Stimulated activated CD4-positive, alpha-beta T cell treated with anti-CD3 and anti-CD28 coated beads, Interleukin-2, amount 100 ng/mL, for 48 hours (primary cell): Measurements from ENCODE around the gene PACSIN2.

ENCODE experiments used
- DNase-seq, 2 donors: peaks; one replicate each; pipeline ENCODE4 v3.0.0-alpha.2; 2020

Gene PACSIN2

GRCh38 chr22:42855721-42856120 lies 159.2 kb downstream of the PACSIN2 start:
- no peak for DNase-seq

DNA sequence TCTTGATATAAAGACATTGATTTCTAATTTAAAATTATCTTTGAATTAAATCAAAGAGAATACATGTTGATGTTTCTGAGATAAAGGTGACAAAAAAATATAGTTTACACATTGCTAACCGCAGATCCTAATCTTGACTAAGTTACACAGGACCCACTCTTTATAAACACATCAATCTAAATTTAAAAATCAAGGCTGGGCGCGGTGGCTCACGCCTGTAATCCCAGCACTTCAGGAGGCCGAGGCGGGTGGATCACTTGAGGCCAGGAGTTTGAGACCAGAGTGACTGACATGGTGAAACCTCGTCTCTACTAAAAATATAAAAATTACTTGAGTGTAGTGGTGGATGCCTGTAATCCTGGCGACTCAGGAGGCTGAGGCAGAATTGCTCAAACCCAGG lies 159.7 kb downstream of the PACSIN2 start:
- no peak for DNase-seq

DNA sequence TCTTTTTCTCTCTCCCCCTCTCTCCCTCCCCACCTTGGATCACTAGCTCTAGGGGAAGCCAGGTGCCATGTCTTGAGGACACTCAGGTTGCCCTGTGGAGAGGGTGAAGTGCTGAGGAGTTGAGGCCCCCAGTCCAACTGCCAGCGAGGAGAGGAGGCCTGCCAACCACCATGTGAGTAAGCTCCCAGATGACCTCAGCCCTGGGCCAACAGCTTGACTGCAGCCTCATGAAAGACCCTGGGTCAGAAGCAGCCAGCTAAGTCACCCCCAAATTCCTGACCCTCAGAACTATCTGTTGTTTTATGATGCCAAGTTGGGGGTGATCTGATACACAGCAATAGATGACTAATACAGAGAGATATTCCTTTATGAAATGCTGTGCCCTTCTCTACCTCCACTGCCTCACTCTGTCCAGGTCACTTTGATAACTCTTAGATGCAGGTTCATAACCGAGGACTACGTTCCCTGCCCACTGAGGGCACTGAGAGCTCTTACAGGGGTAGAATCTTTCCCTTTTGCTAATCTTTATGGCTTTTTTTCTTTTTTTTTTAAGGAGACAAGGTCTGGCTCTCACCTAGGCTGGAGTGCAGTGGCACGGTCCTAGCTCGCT lies 165.9 kb downstream of the PACSIN2 start:
- DNase-seq: no peak

DNA sequence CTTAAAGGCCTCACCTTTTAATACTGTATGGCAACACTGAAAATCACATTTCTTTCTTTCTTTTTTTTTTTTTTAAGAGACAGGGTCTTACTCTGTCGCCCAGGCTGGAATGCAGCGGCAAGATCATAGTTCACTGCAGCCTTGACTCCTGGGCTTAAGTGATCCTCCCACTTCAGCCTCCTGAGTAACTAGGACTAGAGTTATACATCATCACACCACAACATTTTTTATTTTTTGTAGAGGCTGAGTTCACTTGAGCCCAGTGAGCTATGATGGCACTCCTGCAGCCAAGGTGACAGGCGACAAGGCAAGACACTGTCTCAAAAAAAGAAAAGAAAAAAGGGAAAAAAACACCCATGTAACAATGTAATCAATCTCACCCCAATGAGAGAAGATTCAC lies 167.8 kb downstream of the PACSIN2 start:
- DNase-seq: no peak

GRCh38 chr22:42844756-42845155 lies 170.2 kb downstream of the PACSIN2 start:
- no peak for DNase-seq

GRCh38 chr22:42842658-42843370 lies 172.1 kb downstream of the PACSIN2 start:
- no peak for DNase-seq

- no peak for DNase-seq
Measured at GRCh38 chr22:42841444-42841843, 173.5 kb downstream of the PACSIN2 start.

- no peak for DNase-seq
Measured at GRCh38 chr22:42837556-42837955, 177.4 kb downstream of the PACSIN2 start.

- no peak for DNase-seq
Measured at GRCh38 chr22:42836026-42836425, 178.9 kb downstream of the PACSIN2 start.

GRCh38 chr22:42834177-42834949 lies 180.6 kb downstream of the PACSIN2 start:
- no peak for DNase-seq

DNA sequence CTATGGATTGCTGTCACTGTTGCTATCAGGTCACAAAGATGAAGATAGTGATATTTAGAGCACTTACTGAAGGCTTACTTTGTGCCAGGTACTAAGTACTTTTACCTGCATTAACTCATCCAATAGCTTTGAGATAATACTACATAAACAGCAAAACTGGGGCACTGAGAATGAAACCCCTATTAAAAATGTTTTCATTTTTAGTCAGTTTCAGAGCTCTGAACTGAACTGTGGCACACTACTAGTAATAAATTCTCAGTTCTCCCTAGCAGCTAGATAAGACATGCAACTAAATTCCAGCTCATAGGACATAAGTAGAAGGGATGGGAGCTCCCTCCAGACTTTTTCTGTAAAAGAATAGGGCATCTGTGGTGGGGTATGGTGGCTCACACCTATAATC lies 181.8 kb downstream of the PACSIN2 start:
- DNase-seq: no peak

- DNase-seq: no peak
Measured at GRCh38 chr22:42831712-42832111, 183.2 kb downstream of the PACSIN2 start.

GRCh38 chr22:42830161-42830560 lies 184.8 kb downstream of the PACSIN2 start:
- DNase-seq: no peak

GRCh38 chr22:42829302-42829701 lies 185.6 kb downstream of the PACSIN2 start:
- no peak for DNase-seq

DNA sequence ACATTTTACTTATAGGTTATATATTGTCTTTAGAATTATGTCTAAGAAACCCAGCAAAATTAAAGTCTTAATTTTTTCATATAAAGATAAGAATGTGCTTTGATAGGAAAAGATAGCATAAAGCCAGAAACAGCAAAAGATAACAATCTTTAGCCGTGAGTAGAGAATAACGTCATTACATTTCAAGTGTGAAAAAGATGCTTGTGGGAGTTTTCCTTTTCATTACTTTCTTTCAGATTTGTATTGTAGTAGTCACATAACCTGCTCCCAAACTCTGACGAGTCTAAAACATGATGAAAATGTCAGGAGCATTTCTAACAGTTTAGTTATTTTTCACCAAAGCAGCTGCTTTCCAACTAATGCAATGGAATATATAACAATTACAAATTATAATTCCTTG lies 189.2 kb downstream of the PACSIN2 start:
- no peak for DNase-seq

DNA sequence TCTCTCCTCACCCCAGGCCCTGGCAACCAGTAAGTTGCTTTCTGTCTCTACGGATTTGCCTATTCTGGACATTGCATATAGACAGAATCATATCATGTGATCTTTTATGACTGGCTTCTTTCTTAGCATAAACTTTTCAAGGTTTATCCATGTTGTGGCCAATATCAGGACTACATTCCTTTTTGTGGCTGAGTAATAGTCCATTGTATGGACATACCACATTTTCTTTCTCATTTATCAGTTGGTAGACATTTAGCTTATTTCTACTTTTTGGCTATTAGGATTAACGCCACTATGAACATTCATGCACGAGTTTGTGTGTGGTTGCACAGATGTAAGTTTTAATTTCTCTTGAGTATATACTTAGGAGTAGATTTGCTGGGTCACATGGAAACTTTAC lies 193.6 kb downstream of the PACSIN2 start:
- DNase-seq: no peak

DNA sequence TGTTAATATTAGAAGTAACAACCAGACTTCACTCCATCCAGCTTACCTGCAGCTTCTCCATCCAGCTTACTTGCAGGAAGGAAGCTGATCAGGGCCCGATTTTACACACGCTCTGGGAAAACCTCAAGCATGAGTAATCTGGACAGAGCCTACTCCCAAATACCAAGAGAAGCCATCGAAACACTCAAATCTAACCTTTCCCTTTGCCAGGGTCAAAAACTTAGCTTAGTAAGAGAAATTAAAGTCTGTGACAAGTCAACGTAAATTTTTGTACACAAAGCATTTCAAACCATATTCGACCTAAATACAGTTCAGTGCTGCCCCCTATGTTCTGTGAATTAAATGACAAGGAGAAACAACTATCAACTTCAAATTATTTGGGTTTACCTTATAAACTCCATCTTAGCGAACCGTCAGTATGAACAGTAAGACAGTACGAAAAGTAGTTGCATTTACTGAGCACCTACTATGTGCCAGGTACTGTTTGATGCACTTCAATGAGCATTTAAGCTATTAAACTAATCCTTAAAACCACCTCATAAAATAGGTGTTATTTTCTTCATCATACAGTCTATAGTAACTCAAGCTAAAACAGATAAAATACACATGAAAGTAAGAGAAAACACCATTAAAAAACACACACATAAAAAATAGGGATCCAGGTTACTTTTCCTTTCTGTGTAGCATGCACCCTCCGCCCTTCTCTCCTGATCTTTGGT lies 194.7 kb downstream of the PACSIN2 start:
- no peak for DNase-seq
